ENCODE data around the gene SELL.

- TF ChIP-seq CTCF (IDR thresholded peaks at IDR 0.05) (no peak), POLR2A (IDR thresholded peaks at IDR 0.05) (no peak)
Measured at GRCh38 chr1:169750041-169750440, 38.6 kb upstream of the SELL start.
